ENCODE results near the gene TRIP11.

DNA sequence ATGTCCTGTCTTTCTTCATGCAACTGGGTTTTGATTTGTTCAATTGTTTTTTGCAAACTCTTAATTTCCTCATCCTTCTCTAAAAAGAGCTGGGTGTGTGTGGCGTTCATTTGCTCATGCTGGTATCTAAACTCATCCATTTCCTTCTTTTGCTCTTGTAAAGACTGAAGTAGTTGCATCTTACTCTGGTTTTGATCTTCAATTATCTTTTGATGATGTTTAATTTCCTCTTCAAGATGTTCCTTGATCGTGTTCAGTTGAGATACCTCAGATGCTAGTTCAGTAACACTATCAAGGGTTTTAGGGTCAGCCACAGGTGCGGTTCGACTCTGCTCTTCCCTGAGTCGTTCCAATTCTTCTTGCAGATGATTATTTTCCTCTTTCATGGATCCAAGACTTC lies 34.8 kb downstream of the TRIP11 start:
- TF ChIP-seq POLR2AphosphoS5 (IDR thresholded peaks at IDR 0.05; ENCODE audit: low read depth, low read length) (no peak), TAF1 (IDR thresholded peaks at IDR 0.05; ENCODE audit: low read depth, low read length) (no peak), POLR2A (IDR thresholded peaks at IDR 0.05; ENCODE audit: low read depth, low read length) (no peak)

All from GM12891 (cell line).